Progenitor cell of endocrine pancreas (in vitro differentiated cells): ENCODE measurements around the gene SMARCB1. TPM values are rescaled to one million over a fixed set of nuclear protein-coding genes. Genes with fewer than 3 reads are reported as not detected.

Source experiments
- DNase-seq: peaks from one replicate; pipeline ENCODE4 v3.0.0; 2021; ENCODE audit warnings: low spot score; ENCODE audit not compliant: unreplicated experiment
- H3K27ac Mint-ChIP-seq: 2 replicates; pipeline ENCODE4 v1.8.0; 2021; ENCODE audit warnings: mild to moderate bottlenecking, moderate library complexity, mixed read lengths
- H3K27me3 Mint-ChIP-seq: 2 replicates; pipeline ENCODE4 v1.8.0; 2021; ENCODE audit warnings: mixed read lengths
- H3K36me3 Mint-ChIP-seq: 2 replicates; pipeline ENCODE4 v1.8.0; 2022; ENCODE audit warnings: mixed read lengths; ENCODE audit not compliant: insufficient read depth
- H3K4me1 Mint-ChIP-seq: 2 replicates; pipeline ENCODE4 v1.8.0; 2021; ENCODE audit warnings: low read depth, mixed read lengths
- H3K4me3 Mint-ChIP-seq: 2 replicates; pipeline ENCODE4 v1.8.0; 2021; ENCODE audit warnings: low read depth, mild to moderate bottlenecking, moderate library complexity, mixed read lengths
- H3K9me3 Mint-ChIP-seq: 2 replicates; pipeline ENCODE4 v1.8.0; 2021; ENCODE audit warnings: low read depth, mixed read lengths
- total RNA-seq: library from RNA; stranded (reverse); gene quantifications from 2 replicates; pipeline ENCODE4 v1.2.1, GENCODE V29; 2021
- TF ChIP-seq, protein P1 (sequence below): fragments of 200-600 bp; sonication (generic); IDR thresholded peaks from one replicate; pipeline ENCODE4 v1.5.0; 2021; ENCODE audit warnings: antibody characterized with exemption, mild to moderate bottlenecking; ENCODE audit not compliant: unreplicated experiment

The SMARCB1 gene
- total RNA-seq, 1 donor from 2014 or later: 195 TPM

DNA sequence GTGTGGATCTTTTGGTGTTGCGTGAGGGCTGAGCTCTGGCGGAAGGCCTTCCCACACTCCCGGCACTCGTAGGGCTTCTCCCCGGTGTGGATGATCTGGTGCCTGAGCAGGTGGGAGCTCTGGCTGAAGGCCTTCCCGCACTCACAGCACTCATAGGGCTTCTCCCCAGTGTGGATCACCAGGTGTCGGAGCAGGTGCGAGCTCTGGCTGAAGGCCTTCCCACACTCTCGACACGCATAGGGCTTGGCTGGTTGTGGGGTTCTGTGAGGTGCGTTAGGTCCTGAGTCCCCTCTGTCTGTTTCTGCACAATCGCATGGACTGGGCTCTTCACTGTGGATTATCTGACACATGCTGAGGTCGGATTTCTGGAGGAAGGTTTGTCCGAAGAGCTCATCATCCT lies 42.3 kb upstream of the SMARCB1 start:
- Mint-ChIP-seq H3K27ac (no peak overlapping the region), H3K36me3 (peaks cover 24% of the 10 kb centered on the region), H3K27me3 (no peaks in the 10 kb centered on the region), H3K4me3 (no peak overlapping the region), H3K9me3 (peaks cover 8% of the 10 kb centered on the region), H3K4me1 (peaks cover 11% of the 10 kb centered on the region)
- TF ChIP-seq, protein P1, sequence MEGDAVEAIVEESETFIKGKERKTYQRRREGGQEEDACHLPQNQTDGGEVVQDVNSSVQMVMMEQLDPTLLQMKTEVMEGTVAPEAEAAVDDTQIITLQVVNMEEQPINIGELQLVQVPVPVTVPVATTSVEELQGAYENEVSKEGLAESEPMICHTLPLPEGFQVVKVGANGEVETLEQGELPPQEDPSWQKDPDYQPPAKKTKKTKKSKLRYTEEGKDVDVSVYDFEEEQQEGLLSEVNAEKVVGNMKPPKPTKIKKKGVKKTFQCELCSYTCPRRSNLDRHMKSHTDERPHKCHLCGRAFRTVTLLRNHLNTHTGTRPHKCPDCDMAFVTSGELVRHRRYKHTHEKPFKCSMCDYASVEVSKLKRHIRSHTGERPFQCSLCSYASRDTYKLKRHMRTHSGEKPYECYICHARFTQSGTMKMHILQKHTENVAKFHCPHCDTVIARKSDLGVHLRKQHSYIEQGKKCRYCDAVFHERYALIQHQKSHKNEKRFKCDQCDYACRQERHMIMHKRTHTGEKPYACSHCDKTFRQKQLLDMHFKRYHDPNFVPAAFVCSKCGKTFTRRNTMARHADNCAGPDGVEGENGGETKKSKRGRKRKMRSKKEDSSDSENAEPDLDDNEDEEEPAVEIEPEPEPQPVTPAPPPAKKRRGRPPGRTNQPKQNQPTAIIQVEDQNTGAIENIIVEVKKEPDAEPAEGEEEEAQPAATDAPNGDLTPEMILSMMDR: no peak
- no peak for DNase-seq

DNA sequence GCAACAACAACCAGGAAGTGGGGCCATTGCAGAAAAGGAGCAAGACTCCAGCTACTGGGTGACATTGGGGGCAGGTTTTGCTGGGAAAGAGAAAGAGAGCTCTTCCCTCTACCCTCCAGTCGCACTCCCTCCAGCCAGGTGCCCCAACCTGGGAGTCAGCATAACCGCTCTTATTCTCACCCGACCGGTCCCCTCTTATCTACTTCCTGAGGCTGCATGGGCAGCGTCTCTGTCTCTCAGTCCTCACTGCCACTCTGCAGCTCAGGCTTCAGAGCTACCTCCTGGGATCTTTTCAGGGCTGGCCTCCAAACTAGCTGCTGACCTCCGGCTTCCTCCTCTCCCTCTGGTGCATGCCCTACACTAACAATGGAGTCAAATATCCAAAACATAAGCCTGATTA lies 41.0 kb upstream of the SMARCB1 start:
- no peaks in the 10 kb centered on the region for H3K27me3 Mint-ChIP-seq
- no peak overlapping the region for H3K27ac Mint-ChIP-seq
- H3K4me3 Mint-ChIP-seq: no peak overlapping the region
- no peak for DNase-seq
- peaks cover 26% of the 10 kb centered on the region for H3K36me3 Mint-ChIP-seq
- H3K9me3 Mint-ChIP-seq: peaks cover 8% of the 10 kb centered on the region
- peaks cover 20% of the 10 kb centered on the region for H3K4me1 Mint-ChIP-seq
- TF ChIP-seq, protein P1: no peak

DNA sequence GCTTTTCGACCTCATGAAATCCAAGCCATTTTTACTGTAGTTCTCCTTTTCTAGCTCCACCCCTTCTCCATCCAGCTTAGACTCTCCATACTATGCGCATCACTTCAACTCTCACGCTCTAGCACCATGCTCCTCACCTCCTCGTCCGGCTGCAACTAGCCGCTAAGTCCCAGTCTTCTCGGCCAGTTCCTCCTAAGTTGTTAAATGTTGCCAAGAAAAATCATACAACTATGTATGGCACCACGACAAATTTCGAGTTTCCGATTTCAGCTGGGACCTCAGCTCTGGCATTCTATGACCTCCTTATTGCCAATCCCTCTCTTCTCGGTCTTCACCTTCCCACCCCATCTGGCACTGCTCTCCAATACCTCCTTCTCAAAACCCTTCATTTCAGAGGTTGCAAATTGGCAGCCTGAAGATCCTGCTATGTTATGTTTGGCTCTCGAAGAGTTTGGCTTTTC lies 36.9 kb upstream of the SMARCB1 start:
- H3K4me3 Mint-ChIP-seq: peak overlapping the region; percentile 79
- peak overlapping the region; percentile 29 for H3K27ac Mint-ChIP-seq
- TF ChIP-seq, protein P1: no peak

DNA sequence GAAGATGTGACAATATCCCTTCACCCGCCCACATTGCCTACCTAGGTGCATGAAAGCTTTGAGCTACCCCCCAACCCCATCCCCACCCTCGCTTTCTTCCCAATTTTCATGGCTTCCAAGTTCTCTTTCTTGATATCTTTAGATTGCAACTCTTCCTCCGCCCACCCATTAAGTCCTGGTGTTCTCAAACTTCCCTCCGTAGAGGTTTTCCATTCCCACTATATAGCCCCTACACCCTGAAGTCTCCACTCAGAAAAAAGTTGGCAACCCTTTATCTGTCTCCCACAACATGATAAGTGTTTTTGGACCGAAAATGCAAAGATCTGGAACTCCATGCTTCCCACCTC lies 36.4 kb upstream of the SMARCB1 start:
- Mint-ChIP-seq H3K4me3 (peak overlapping the region; percentile 79), H3K27ac (peak overlapping the region; percentile 94), H3K36me3 (peaks cover 4% of the 10 kb centered on the region), H3K27me3 (no peaks in the 10 kb centered on the region), H3K4me1 (peaks cover 20% of the 10 kb centered on the region), H3K9me3 (no peaks in the 10 kb centered on the region)
- TF ChIP-seq, protein P1: no peak
- DNase-seq: no peak

More for the DNA sequence above, 36.9 kb upstream of the SMARCB1 start:
- peaks cover 20% of the 10 kb centered on the region for H3K4me1 Mint-ChIP-seq
- peaks cover 2% of the 10 kb centered on the region for H3K9me3 Mint-ChIP-seq
- no peak for DNase-seq
- H3K27me3 Mint-ChIP-seq: no peaks in the 10 kb centered on the region
- H3K36me3 Mint-ChIP-seq: peaks cover 8% of the 10 kb centered on the region

DNA sequence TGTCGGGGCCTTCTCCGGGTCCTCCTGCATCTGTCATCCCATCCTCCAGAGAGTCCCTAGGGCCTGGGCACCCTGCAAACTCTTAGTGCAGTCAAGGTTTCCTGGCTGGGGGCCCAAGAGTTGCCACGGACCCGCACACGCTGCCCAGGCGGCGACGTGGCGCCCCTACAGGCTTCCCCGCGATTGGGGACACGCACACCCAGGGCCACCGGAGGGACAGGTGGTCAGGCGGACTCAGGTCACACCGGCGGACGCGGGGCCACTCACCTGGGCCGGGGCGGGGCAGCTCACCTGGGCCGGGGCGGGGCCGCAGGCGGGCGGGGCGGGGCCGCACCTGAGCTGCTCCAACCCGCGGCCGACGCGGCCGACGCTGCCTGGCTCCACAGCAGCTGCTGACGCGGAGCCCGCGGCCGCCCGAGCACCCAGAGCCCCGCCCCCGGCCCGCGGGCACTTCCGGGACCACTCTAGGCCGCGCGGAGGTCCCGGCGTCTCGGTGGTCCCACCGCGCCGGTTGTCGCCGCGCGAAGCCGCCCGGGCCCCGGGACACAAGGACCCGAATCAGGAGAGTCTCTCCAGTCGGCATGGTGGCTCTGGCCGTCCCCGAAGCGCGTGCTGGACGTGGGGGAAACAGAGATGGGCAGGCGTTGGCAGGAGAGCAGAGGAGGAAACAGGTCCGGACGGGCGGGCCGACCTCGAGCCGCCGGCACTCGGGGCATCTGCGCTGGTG lies 35.9 kb upstream of the SMARCB1 start, which contains the start of gene ZNF70:
Gene ZNF70 (minus strand): TSS at position 399 of the 727 bp plus-strand sequence. CDS start 5,972 bp downstream, outside the sequence.
- DNase-seq: peak; percentile 86
- Mint-ChIP-seq H3K4me3 (peak within 1 kb of the TSS; percentile 80), H3K4me1 (peaks cover 18% of the 10 kb centered on the region), H3K27ac (peak within 1 kb of the TSS; percentile 94), H3K36me3 (peaks cover 3% of the 10 kb centered on the region), H3K9me3 (no peaks in the 10 kb centered on the region), H3K27me3 (no peaks in the 10 kb centered on the region)
- TF ChIP-seq, protein P1: peak; percentile 50
